Mesenteric fat pad (tissue), 1 donor: ENCODE data around the gene RNF19B. TPM values are rescaled to one million over a fixed set of nuclear protein-coding genes. Genes with fewer than 3 reads are reported as not detected.
"Not testable (repeated sequence)": the region's sequence is repeated elsewhere in the genome, so short reads cannot be mapped to it uniquely, and the experiment has no call there.

ENCODE experiments used
- DNase-seq: peaks from one replicate; pipeline ENCODE4 v3.0.0-alpha.2; 2020; ENCODE audit warnings: low spot score
- total RNA-seq: library from RNA; stranded (reverse); fragmentation: NEBNext Ultra II Directional; extraction: Animal tissue kit (Norgen Biotek cat#: 25700); gene quantifications from one replicate; pipeline ENCODE4 v1.2.1, GENCODE V29; 2021
- donor health status: DM: yes; HTN: yes; CAD: no.

Gene RNF19B
- total RNA-seq, 1 donor from 2014 or later = 23.5 TPM

GRCh38 chr1:32992489-32993323 is 28.1 kb upstream of the RNF19B start:
- no peak for DNase-seq

DNA sequence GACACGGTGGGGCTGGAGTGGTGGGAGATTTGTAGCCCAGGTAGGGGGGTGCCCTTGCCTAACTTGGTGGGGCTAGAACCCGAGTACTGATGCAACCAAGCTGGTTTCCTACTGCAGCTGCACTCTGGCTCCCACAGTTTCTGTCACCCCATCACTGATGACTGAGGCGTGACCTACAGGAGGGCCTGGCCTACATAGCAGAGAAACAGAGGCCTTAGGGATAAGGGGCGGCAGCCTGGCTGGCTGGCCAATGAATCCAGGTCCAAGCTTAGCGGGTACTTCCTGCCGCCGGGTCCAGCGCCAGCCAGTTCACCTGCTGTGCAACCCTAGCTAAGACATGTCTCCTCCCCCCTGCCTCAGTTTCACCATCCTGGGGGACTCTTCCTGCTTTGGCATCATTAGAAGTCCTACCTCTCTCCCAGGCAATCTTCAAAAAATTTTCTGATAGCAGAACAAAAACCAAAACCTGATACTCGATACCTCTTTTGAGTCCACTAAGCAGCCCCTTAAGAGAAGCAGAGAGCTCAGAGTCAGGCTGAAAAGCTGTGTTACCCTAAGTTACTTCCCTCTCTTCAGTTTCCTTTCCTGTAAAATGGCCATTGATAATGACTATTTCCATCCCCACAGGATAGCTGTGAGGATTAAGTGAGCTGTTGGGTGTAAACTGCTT is 27.3 kb upstream of the RNF19B start:
- DNase-seq = no peak

DNA sequence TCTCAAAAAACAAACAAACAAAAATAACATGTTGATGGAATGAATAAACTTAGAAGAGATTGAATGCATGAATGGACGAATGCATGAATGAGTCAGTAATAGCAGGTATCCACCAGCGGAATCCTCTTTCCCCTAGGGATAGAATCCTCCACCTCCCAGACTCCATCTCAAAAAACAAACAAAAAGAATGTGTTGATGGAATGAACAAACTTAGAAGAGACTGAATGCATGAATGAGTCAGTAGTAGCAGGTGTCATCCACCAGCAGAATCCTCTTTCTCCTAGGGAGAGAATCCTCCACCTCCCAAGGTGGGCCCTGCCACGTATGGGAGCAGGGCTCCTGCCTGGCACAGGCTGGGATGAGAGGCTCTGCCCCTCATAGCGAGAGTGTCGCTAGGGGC is 26.8 kb upstream of the RNF19B start:
- DNase-seq = no peak

- DNase-seq = no peak
Observed at GRCh38 chr1:32990887-32991286, 26.3 kb upstream of the RNF19B start.

DNA sequence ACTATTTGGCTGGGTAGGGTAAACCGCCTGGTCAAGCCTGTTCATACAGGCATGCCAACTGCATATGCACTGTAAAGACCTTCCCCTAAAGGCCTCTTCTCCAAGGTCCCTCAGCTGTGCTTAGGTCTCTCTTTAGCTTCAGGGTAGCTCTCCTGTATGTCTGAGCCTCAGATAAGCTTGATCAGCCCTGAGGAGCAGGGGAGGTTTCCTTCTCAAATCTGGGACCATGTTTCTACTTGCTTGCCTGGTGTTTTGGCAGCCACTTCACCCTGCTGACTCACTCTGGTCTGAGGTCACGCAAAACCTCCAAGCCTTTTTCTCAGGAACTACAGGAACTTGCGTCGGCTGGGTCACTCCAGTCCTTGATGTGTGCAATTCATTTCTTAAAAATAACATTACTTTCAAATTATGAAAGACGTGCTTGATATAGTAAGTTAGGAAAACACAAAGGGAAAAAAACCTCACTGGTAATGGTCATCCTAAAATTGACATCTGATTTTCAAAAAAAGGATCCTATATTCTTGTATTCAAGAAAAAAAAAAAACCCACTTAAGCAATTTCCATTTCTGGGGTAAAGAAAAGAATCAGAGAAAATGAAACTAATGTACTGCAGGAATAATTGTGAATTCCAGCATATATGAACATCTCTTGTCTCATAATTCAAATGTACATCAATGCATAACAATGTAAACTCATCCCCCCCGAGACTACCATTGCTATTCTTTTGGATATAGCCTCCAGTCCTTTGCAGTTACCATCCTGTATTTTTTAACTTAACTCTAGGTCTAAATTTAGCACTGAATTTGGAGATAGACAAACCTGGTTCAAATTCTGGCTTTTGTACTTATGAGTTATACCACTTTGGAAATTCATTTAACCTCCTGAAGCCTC is 24.8 kb upstream of the RNF19B start:
- no peak for DNase-seq

DNA sequence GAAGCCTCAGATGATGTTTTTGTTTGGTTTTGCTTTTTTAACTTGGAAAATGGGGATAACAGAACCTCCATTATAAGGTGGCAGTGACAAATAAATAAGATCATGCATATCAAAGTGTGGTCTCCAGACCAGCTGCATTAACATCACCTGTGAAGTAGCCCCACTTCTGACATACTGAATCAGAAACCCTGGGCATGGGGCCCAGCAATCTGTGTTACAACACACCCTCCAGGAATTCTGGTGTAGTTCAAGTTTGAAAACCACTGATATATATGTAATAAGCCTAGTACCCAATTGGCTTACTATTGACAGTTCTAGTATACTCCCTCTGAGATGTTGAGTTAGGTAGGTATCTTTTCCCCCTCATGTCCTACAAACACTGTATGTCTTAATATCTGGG is 24.1 kb upstream of the RNF19B start:
- DNase-seq = no peak

GRCh38 chr1:32985226-32985625 is 20.6 kb upstream of the RNF19B start:
- DNase-seq = no peak

- DNase-seq = no peak
Observed at GRCh38 chr1:32984455-32985171, 20.0 kb upstream of the RNF19B start.

GRCh38 chr1:32984090-32984454 is 19.5 kb upstream of the RNF19B start:
- DNase-seq = no peak

- no peak for DNase-seq
Observed at GRCh38 chr1:32983020-32983419, 18.4 kb upstream of the RNF19B start.

- peak; percentile 88 for DNase-seq
Observed at GRCh38 chr1:32981003-32981901, 16.6 kb upstream of the RNF19B start.

DNA sequence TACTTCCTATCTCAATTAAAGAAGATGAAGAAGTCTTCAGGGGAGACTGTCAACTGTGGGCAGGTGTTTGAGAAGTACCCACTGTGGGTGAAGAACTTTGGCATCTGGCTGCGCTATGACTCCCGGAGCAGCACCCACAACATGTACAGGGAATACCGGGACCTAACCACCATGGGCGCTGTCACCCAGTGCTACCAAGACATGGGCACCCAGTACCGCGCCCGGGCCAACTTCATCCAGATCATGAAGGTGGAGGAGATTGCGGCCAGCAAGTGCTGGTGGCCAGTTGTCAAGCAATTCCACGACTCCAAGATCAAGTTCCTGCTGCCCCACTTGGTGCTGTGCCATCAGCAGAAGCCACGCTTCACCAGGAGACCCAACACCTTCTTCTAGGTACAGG is 15.5 kb upstream of the RNF19B start:
- DNase-seq = peak; percentile 85

GRCh38 chr1:32978854-32979253 is 14.2 kb upstream of the RNF19B start:
- no peak for DNase-seq

- peak; percentile 0 for DNase-seq
Observed at GRCh38 chr1:32977546-32978087, 13.0 kb upstream of the RNF19B start.

GRCh38 chr1:32975055-32975454 is 10.4 kb upstream of the RNF19B start:
- peak; percentile 49 for DNase-seq

DNA sequence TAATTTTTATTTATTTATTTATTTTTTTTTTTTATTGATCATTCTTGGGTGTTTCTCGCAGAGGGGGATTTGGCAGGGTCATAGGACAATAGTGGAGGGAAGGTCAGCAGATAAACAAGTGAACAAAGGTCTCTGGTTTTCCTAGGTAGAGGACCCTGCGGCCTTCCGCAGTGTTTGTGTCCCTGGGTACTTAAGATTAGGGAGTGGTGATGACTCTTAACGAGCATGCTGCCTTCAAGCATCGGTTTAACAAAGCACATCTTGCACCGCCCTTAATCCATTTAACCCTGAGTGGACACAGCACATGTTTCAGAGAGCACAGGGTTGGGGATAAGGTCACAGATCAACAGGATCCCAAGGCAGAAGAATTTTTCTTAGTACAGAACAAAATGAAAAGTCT is 8.8 kb upstream of the RNF19B start:
- DNase-seq = not testable (repeated sequence)

GRCh38 chr1:32972814-32973428 is 8.3 kb upstream of the RNF19B start:
- DNase-seq = peak; percentile 88

GRCh38 chr1:32971576-32971975 is 7.0 kb upstream of the RNF19B start:
- no peak for DNase-seq

DNA sequence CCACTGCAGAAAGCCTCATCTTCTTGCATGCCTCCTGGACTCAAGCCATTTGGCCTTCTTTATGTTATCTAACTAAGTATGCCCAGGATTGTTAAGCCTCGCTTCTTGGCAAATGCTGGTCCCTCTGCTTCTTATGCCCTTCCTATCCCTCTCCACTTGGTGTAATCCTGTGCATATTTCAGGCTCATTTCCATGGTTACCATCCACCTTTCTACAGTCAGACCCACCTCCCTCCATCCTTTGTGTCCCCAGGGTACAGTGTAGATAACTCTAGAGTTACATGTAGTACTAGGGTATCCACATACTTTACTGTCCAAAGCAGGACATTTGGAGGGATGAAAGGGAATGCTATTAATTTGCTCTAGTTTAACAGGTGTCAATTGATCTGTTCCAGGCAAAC is 6.5 kb upstream of the RNF19B start:
- no peak for DNase-seq
